DND-41 (cell line): ENCODE data around the gene PDE4D.

Experiments
- EZH2 ChIP-seq: IDR thresholded peaks from 3 replicates; pipeline ENCODE4 v1.6.1; 2012; ENCODE audit warnings: borderline replicate concordance, low read depth, mild to moderate bottlenecking, moderate library complexity, low read length, inconsistent platforms; ENCODE audit not compliant: severe bottlenecking
- TF ChIP-seq, protein P1 (sequence below): IDR thresholded peaks from 2 replicates; pipeline ENCODE4 v1.5.1; 2012; ENCODE audit warnings: borderline replicate concordance, low read length, moderate library complexity, mild to moderate bottlenecking; ENCODE audit not compliant: poor library complexity, severe bottlenecking; ENCODE audit errors: extremely low read depth

DNA sequence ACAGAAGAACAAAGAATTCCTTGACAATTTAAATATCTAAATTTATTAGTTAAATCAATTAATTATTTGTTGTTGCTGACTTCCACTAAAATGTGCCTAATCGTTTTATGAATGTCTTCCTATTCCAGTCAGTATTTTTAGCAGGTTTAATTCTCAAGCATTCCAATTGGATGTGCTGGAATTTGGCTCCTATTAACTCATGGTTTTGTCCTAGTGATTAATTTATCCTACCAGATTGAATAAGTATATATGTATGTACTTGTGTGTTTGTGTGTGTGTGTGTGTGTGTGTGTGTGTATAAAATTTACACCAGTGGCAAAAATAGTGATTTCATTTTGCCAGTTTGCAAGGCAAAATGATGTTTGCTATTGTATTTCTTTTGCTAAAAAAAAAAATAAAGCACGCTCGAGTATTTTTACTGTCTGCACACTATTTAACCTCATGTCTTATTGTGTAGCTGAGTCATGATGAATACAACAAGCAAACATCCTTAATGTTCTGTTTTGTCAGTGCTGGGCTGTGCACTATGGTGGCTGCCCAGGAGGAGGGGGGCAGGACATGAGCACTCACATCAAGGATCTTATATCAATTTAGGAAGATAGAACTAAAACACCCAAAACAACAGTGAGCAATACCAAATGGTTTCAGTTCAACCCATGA is 375.5 kb downstream of the PDE4D start:
- TF ChIP-seq, protein P1, sequence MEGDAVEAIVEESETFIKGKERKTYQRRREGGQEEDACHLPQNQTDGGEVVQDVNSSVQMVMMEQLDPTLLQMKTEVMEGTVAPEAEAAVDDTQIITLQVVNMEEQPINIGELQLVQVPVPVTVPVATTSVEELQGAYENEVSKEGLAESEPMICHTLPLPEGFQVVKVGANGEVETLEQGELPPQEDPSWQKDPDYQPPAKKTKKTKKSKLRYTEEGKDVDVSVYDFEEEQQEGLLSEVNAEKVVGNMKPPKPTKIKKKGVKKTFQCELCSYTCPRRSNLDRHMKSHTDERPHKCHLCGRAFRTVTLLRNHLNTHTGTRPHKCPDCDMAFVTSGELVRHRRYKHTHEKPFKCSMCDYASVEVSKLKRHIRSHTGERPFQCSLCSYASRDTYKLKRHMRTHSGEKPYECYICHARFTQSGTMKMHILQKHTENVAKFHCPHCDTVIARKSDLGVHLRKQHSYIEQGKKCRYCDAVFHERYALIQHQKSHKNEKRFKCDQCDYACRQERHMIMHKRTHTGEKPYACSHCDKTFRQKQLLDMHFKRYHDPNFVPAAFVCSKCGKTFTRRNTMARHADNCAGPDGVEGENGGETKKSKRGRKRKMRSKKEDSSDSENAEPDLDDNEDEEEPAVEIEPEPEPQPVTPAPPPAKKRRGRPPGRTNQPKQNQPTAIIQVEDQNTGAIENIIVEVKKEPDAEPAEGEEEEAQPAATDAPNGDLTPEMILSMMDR, result no peak
- TF ChIP-seq EZH2, result no peak
